HEK293T (cell line): ENCODE results near the gene HNRNPDL.
"Not testable (repeated sequence)": the region's sequence is repeated elsewhere in the genome, so short reads cannot be mapped to it uniquely, and the experiment has no call there.

Experiments
- CTCF ChIA-PET: fragments of 350-600 bp; formaldehyde crosslinking; extraction: SDS; loops from one replicate; lab custom pipeline; 2021; ENCODE audit warnings: antibody characterized with exemption, inconsistent platforms; lab: Yijun Ruan, JAX
- POLR2A ChIA-PET: fragments of 350-600 bp; formaldehyde crosslinking; extraction: SDS; loops from one replicate; lab custom pipeline; 2020; ENCODE audit warnings: antibody characterized with exemption, inconsistent platforms; lab: Yijun Ruan, JAX
- DNase-seq: peaks from one replicate; pipeline ENCODE4 v3.0.0; 2012; ENCODE audit warnings: mixed read lengths; ENCODE audit errors: extremely low spot score
- ARNT ChIP-seq: fragments of 450-650 bp; IDR thresholded peaks from 2 replicates; pipeline ENCODE4 v1.6.1; 2017; ENCODE audit warnings: mild to moderate bottlenecking
- BHLHE40 ChIP-seq: fragments of 450-650 bp; IDR thresholded peaks from 2 replicates; pipeline ENCODE4 v1.6.1; 2016; ENCODE audit warnings: mild to moderate bottlenecking, moderate library complexity, borderline replicate concordance
- CTBP1 ChIP-seq: fragments of 450-650 bp; IDR thresholded peaks from 2 replicates; pipeline ENCODE4 v1.6.1; 2016; ENCODE audit warnings: borderline replicate concordance
- ELF4 ChIP-seq: fragments of 450-650 bp; IDR thresholded peaks from 2 replicates; pipeline ENCODE4 v1.6.1; 2017; ENCODE audit warnings: antibody characterized with exemption
- FOXA1 ChIP-seq: fragments of 450-650 bp; IDR thresholded peaks from 2 replicates; pipeline ENCODE4 v1.6.1; 2016; ENCODE audit warnings: mild to moderate bottlenecking
- FOXK2 ChIP-seq: fragments of 450-650 bp; IDR thresholded peaks from 2 replicates; pipeline ENCODE4 v1.6.1; 2016; ENCODE audit warnings: mild to moderate bottlenecking
- FOXM1 ChIP-seq: fragments of 450-650 bp; IDR thresholded peaks from 2 replicates; pipeline ENCODE4 v1.6.1; 2017; ENCODE audit warnings: mild to moderate bottlenecking, borderline replicate concordance
- HDGF ChIP-seq: fragments of 450-650 bp; IDR thresholded peaks from 2 replicates; pipeline ENCODE4 v1.6.1; 2017; ENCODE audit warnings: antibody characterized with exemption, borderline replicate concordance
- L3MBTL2 ChIP-seq: fragments of 450-650 bp; conservative IDR thresholded peaks from 2 replicates; pipeline ENCODE4 v1.6.1; 2016; ENCODE audit warnings: mild to moderate bottlenecking
- LEF1 ChIP-seq: fragments of 450-650 bp; IDR thresholded peaks from 2 replicates; pipeline ENCODE4 v1.6.1; 2017; ENCODE audit warnings: mild to moderate bottlenecking, borderline replicate concordance
- NFRKB ChIP-seq: fragments of 450-650 bp; IDR thresholded peaks from 2 replicates; pipeline ENCODE4 v1.6.1; 2016; ENCODE audit warnings: mild to moderate bottlenecking, moderate library complexity
- PKNOX1 ChIP-seq: fragments of 450-650 bp; IDR thresholded peaks from 2 replicates; pipeline ENCODE4 v1.6.1; 2016
- SP1 ChIP-seq: fragments of 450-650 bp; IDR thresholded peaks from 2 replicates; pipeline ENCODE4 v1.6.1; 2017
- SUZ12 ChIP-seq: fragments of 450-650 bp; IDR thresholded peaks from 2 replicates; pipeline ENCODE4 v1.6.1; 2016; ENCODE audit warnings: mild to moderate bottlenecking
- TARDBP ChIP-seq: fragments of 450-650 bp; IDR thresholded peaks from 2 replicates; pipeline ENCODE4 v1.6.1; 2016
- ZNF384 ChIP-seq: fragments of 450-650 bp; IDR thresholded peaks from 2 replicates; pipeline ENCODE4 v1.6.1; 2016

Gene HNRNPDL

GRCh38 chr4:82415922-82416365 is 14.3 kb downstream of the HNRNPDL start:
- TF ChIP-seq HDGF (no peak), SUZ12 (no peak), TARDBP (no peak), ARNT (no peak), CTBP1 (no peak), BHLHE40 (no peak), SP1 (no peak), NFRKB (no peak), FOXA1 (no peak), ZNF384 (no peak), PKNOX1 (no peak), LEF1 (no peak), ELF4 (no peak), L3MBTL2 (no peak)
- ChIA-PET POLR2A (interaction anchor here (1.9 kb wide), 1 partner anchor 13 kb away, joined by 7 read pairs; no protein-coding TSS in a partner anchor), CTCF (no interaction called here)
- no peak for DNase-seq

GRCh38 chr4:82415061-82415460 is 15.2 kb downstream of the HNRNPDL start:
- DNase-seq, CTCF ChIA-PET, POLR2A ChIA-PET: not testable (repeated sequence)

GRCh38 chr4:82403725-82404124 is 26.5 kb downstream of the HNRNPDL start:
- CTCF ChIA-PET = no interaction called here
- TF ChIP-seq SUZ12 (no peak), FOXK2 (no peak), TARDBP (no peak), ZNF384 (no peak), ARNT (no peak), HDGF (no peak), CTBP1 (no peak), BHLHE40 (no peak), L3MBTL2 (no peak), PKNOX1 (no peak), FOXA1 (no peak), FOXM1 (no peak), SP1 (no peak), ELF4 (no peak), LEF1 (no peak), NFRKB (no peak)
- POLR2A ChIA-PET = no interaction called here
- no peak for DNase-seq

GRCh38 chr4:82402196-82402775 is 28.0 kb downstream of the HNRNPDL start:
- ChIA-PET POLR2A (no interaction called here), CTCF (no interaction called here)
- no peak for TF ChIP-seq ARNT
- TF ChIP-seq FOXA1 = no peak
- TF ChIP-seq ZNF384 = no peak
- TF ChIP-seq CTBP1 = no peak
- no peak for TF ChIP-seq BHLHE40
- no peak for TF ChIP-seq FOXK2
- no peak for TF ChIP-seq ELF4
- no peak for TF ChIP-seq NFRKB
- no peak for TF ChIP-seq FOXM1
- TF ChIP-seq HDGF = no peak
- TF ChIP-seq SUZ12 = no peak
- no peak for TF ChIP-seq SP1
- no peak for TF ChIP-seq L3MBTL2
- TF ChIP-seq PKNOX1 = no peak
- no peak for DNase-seq

- POLR2A ChIA-PET = no interaction called here
Measured at GRCh38 chr4:82401600-82401999, 28.7 kb downstream of the HNRNPDL start.

More at GRCh38 chr4:82401600-82401999, 28.7 kb downstream of the HNRNPDL start:
- CTCF ChIA-PET = no interaction called here
- no peak for DNase-seq
- no peak for TF ChIP-seq SP1
- TF ChIP-seq ZNF384 = no peak
- TF ChIP-seq FOXK2 = no peak
- TF ChIP-seq SUZ12 = no peak
- no peak for TF ChIP-seq NFRKB
- TF ChIP-seq CTBP1 = no peak
- TF ChIP-seq LEF1 = no peak
- TF ChIP-seq TARDBP = no peak
- TF ChIP-seq BHLHE40 = no peak
- TF ChIP-seq HDGF = no peak
- no peak for TF ChIP-seq ELF4
- TF ChIP-seq FOXM1 = no peak
- TF ChIP-seq L3MBTL2 = no peak
- TF ChIP-seq FOXA1 = no peak
- TF ChIP-seq ARNT = no peak
- no peak for TF ChIP-seq PKNOX1
